ENCODE results near the gene TLR4.

The TLR4 gene

GRCh38 chr9:117745598-117745997 lies 41.4 kb downstream of the TLR4 start:
- DNase-seq (ENCODE audit: low read depth) = no peak

GRCh38 chr9:117746263-117746662 lies 42.1 kb downstream of the TLR4 start:
- no peak for DNase-seq (ENCODE audit: low read depth)

GRCh38 chr9:117747386-117747970 lies 43.3 kb downstream of the TLR4 start:
- no peak for DNase-seq (ENCODE audit: low read depth)

DNA sequence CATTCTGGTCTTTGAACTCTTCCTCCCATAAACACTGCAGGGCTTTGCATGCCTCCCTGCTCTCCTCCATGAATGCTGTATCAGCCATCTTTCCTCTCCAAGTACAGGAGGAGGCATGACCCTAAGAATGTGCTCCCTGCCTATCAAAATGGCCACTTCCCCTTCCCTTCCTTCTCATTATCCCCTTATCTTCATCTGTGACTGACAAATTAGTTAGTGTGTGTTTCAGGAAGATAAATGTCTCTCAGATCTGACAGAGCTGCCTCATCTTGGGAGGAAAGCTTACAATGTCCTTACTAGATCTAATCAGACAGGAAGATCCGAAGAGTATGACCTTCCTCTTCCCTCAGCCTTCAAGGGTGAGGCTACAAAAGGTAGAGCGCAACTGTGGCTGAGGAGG lies 46.2 kb downstream of the TLR4 start:
- no peak for DNase-seq (ENCODE audit: low read depth)

DNA sequence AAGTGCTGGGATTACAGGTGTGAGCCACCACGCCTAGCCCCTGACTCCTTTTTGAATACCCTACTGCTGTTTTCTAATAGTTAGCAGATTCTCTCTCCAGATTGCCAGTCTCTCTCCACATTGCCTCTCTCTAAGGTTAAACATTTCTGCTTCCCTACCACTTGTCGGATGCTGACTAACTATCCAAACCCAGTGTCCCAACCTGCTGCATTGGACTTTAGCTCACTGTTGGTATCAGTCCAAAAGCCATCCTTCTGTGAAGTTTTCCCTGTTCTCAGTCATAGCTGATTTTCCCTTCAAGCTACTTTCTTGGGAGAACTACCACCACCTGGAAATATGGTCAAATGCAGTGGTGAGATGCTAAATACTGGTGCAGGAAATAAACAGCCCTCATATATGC lies 48.7 kb downstream of the TLR4 start:
- DNase-seq (ENCODE audit: low read depth) = no peak

- no peak for DNase-seq (ENCODE audit: low read depth)
These were observed 53.5 kb downstream of the TLR4 start for GRCh38 chr9:117757561-117758190.

DNA sequence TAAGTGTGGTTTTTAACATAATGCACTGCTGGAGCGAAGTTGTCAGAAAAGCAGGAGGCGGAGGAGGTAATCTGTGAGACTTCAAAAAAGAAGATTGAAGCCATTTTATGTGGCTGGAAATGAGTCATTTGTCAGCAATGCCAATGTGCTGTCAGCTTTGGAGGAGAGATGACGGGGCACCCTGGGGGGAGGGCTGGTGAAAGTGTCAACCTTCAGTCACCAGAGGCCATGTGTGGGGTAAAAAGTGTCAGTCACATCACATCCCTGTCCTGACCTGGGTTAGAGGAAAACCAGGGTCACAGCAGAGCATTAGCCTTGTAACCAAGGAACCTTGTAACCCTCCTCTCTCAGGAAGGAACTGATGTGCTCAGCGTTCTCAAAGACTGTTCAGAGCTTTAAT lies 59.1 kb downstream of the TLR4 start:
- DNase-seq (ENCODE audit: low read depth) = no peak

DNA sequence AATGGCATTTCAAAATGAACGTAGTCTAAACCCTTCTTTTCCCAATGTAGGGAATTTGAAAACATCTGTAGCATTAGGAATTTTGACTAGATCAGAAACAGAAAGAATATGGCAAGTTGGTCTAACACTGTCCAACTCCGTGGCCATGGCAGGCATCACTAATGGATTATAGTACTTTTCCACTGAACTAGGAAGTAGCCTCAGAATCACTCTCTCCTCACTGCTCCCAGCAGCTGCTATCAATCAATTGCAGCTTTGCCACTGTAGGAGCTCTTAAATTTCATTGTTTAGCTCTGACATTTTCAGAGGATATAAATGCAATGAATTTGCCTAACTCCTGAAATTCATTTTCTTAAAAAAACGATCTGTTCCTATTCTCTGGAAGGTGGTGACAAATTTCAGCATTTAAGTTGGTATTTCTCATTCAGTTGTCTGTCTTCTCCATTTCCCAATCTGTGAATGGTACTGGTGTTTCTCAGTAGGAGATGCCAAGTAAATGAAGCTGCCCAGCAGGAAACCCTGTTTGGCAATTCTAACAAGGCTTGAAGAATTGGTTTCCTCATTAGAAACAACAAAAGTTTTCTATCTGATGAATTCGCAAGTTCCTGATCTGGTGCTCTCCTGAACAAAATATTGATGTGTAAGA lies 64.7 kb downstream of the TLR4 start:
- no peak for DNase-seq (ENCODE audit: low read depth)

DNA sequence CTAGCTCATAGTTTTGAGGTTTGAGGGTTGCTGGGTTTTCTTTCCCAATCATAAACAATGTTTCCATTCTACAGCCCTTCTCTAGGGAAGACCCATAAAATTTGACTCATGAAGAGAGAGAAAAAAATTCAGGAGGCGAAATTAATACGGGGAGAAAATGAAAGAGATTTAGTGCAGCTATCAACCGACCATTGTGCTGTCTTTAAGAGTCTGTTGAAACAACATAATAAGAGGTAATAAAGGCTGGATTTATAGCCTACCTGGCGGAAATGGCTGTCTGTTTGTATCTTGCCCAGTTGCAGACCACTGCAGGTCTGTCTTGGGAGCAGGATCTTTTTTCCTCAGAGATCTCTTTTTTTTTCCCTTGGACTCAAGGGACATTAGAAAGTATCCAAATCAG lies 66.9 kb downstream of the TLR4 start:
- DNase-seq (ENCODE audit: low read depth) = no peak

- DNase-seq (ENCODE audit: low read depth) = no peak
These were observed 68.8 kb downstream of the TLR4 start for GRCh38 chr9:117772960-117773359.
